WERI-Rb-1 (cell line): ENCODE results near the gene DHRS7C.
"Not testable (repeated sequence)": the region's sequence is repeated elsewhere in the genome, so short reads cannot be mapped to it uniquely, and the experiment has no call there.

Experiments
- DNase-seq: peaks from one replicate; pipeline ENCODE4 v3.0.0-alpha.2; 2020
- H3K27ac ChIP-seq: fragments of 250-450 bp; sonication (Bioruptor Pico); 2 replicates; pipeline ENCODE4 v1.5.1; 2020; ENCODE audit warnings: mild to moderate bottlenecking, moderate library complexity
- H3K27me3 ChIP-seq: fragments of 250-450 bp; sonication (Bioruptor Pico); 2 replicates; pipeline ENCODE4 v1.5.1; 2021; ENCODE audit warnings: mild to moderate bottlenecking, low read depth, moderate library complexity; ENCODE audit not compliant: insufficient read depth, severe bottlenecking
- H3K36me3 ChIP-seq: fragments of 250-450 bp; sonication (Bioruptor Pico); 2 replicates; pipeline ENCODE4 v1.5.1; 2020; ENCODE audit warnings: mild to moderate bottlenecking, moderate library complexity
- H3K4me3 ChIP-seq: 2 replicates; pipeline ENCODE4 v1.5.1; 2011; ENCODE audit warnings: low read depth, mild to moderate bottlenecking, control low read depth, low read length
- H3K9me3 ChIP-seq: fragments of 250-450 bp; sonication (Bioruptor Pico); 2 replicates; pipeline ENCODE4 v1.5.1; 2021; ENCODE audit warnings: mild to moderate bottlenecking, moderate library complexity; ENCODE audit not compliant: severe bottlenecking
- TF ChIP-seq, protein P1 (sequence below): IDR thresholded peaks from 2 replicates; pipeline ENCODE4 v1.5.1; 2011; ENCODE audit warnings: low read depth, mild to moderate bottlenecking, control low read depth, inconsistent platforms, low read length

The DHRS7C gene

GRCh38 chr17:9792181-9792840 is 919 bp upstream of the DHRS7C start:
- Histone ChIP-seq H3K27ac (no peak overlapping the region), H3K9me3 (no peaks in the 10 kb centered on the region), H3K4me3 (no peak overlapping the region), H3K27me3 (no peaks in the 10 kb centered on the region), H3K36me3 (no peaks in the 10 kb centered on the region)
- no peak for DNase-seq
- TF ChIP-seq, protein P1, sequence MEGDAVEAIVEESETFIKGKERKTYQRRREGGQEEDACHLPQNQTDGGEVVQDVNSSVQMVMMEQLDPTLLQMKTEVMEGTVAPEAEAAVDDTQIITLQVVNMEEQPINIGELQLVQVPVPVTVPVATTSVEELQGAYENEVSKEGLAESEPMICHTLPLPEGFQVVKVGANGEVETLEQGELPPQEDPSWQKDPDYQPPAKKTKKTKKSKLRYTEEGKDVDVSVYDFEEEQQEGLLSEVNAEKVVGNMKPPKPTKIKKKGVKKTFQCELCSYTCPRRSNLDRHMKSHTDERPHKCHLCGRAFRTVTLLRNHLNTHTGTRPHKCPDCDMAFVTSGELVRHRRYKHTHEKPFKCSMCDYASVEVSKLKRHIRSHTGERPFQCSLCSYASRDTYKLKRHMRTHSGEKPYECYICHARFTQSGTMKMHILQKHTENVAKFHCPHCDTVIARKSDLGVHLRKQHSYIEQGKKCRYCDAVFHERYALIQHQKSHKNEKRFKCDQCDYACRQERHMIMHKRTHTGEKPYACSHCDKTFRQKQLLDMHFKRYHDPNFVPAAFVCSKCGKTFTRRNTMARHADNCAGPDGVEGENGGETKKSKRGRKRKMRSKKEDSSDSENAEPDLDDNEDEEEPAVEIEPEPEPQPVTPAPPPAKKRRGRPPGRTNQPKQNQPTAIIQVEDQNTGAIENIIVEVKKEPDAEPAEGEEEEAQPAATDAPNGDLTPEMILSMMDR: no peak

DNA sequence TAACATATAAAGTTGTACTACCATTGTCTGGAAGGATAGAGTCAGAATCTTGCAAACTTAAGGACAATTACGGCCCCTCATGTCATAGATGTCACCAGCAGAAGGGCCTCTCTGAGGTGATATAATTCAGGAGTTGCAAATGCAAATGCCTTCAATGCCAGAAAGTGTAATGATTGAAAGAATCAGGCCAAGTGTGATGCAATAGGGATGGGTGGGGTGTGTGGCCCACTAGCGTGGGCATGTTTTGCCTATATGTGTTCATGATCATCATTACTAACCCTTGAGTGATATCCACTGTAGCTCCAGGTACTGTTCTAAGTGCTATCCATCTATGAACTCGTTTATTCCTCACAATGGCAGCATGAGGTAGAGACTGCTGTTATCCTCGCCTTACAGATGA is 1.1 kb downstream of the DHRS7C start:
- Histone ChIP-seq H3K4me3 (no peak overlapping the region), H3K36me3 (no peaks in the 10 kb centered on the region), H3K27ac (no peak overlapping the region), H3K9me3 (no peaks in the 10 kb centered on the region), H3K27me3 (no peaks in the 10 kb centered on the region)
- TF ChIP-seq, protein P1: no peak
- no peak for DNase-seq

DNA sequence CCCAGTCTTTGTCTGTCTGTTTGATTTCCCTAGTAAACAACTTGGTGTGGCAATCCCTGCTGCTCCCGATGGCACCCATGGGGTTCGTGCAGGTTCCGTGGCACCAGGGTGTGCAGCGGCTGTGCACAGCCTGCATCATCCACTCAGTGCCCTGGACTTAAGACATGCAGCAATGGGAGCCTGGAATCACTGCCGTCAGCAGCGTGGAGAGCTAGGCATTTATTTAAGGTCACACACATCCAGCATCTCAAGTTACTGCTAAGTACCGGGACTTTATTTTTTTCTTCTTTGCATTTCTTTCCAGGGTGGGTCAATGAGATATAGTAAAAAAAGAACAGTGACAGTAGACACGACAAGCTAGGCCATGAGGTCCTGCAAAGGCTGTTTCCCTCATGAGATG is 2.8 kb downstream of the DHRS7C start:
- TF ChIP-seq, protein P1: no peak
- H3K27ac ChIP-seq: no peak overlapping the region
- no peaks in the 10 kb centered on the region for H3K36me3 ChIP-seq
- no peaks in the 10 kb centered on the region for H3K27me3 ChIP-seq
- H3K4me3 ChIP-seq: no peak overlapping the region
- no peak for DNase-seq
- H3K9me3 ChIP-seq: no peaks in the 10 kb centered on the region

DNA sequence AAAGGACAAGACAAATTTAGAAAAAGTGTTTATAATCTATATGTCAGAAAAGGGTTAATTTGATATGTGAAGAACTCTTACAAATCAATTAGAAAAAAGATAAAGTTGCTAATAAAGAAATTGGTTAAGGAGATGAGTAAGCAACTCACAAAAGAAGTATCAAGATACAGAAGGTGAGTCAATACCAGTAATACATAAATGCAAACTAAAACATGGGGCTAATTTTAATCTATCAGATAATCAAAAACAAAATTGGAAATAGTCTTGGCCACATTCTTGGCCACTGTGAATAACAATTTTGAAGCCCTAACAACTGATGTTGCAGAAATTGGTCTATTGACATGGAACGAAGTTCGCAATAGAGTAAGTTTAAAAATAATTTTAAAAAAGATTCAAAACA is 6.8 kb downstream of the DHRS7C start:
- TF ChIP-seq, protein P1: no peak
- Histone ChIP-seq H3K9me3 (no peaks in the 10 kb centered on the region), H3K27ac (no peak overlapping the region), H3K4me3 (no peak overlapping the region), H3K27me3 (no peaks in the 10 kb centered on the region), H3K36me3 (no peaks in the 10 kb centered on the region)
- no peak for DNase-seq

DNA sequence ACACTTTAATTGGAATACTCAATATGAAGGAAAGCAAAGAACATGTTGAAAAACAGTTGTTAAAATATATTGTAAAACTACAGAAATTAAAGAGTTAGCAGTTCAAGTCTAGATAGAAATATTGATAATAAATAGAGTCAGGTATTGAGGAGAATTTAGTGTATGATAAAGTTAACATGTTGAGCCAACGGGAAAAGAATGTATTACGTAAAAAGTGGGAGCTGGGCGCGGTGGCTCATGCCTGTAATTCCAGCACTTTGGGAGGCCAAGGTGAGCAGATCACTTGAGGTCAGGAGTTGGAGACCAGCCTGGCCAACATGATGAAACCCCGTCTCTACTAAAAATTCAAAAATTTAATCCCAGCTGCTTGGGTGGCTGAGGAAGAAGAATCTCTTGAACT is 7.9 kb downstream of the DHRS7C start:
- DNase-seq, H3K27ac ChIP-seq, H3K9me3 ChIP-seq, H3K36me3 ChIP-seq, H3K27me3 ChIP-seq, H3K4me3 ChIP-seq: not testable (repeated sequence)

DNA sequence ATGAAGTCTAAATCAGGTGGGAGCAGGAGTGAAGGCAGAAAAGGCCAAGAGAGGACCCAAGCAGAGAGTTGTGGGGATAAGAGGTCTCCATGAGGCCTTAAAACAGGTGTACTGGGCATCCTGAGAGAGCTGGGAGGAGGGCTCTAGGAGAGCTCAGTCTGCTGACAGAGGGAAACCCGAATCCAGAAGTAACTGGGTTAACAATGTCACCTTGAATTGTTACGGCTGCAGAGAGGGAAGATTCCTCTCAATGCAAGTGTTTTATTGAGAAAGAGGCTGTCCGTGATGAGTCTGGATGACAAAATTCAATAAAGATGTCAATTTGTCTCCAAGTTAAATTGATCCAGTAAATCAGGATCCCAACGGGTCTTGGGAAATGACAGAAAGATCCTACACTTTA is 8.3 kb downstream of the DHRS7C start:
- DNase-seq: no peak
- Histone ChIP-seq H3K4me3 (no peak overlapping the region), H3K36me3 (no peaks in the 10 kb centered on the region), H3K9me3 (no peaks in the 10 kb centered on the region), H3K27me3 (no peaks in the 10 kb centered on the region), H3K27ac (no peak overlapping the region)
- TF ChIP-seq, protein P1: no peak
